ENCODE results near the gene PLEKHJ1. TPM values are rescaled to one million over a fixed set of nuclear protein-coding genes. Genes with fewer than 3 reads are reported as not detected.

PLEKHJ1 gene
- total RNA-seq, 4 donors from 2014 or later, result 156 to 298 (median 227) TPM

DNA sequence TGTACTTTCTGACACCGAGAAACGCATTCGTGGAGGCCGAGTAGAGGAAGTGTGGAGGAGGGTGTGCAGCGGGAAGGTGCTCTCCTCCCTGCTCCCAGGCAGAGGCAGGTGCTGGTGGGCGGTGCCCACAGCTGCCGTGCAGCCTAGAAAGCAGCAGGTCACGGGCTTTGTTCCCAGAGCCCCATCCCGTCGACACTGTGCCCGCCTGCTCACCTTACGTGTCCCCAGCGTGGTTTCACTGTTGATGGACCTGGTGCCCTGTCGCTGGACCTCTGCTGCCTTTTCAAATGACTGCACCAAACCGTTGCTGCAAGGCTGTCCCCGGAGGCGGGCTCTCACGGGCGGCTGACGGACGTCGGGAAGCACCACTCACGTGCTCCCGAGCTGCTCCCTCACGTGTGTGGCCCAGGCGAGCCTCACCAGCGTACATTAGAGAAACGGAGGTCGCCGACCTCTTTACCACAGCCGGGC, 20.8 kb downstream of the PLEKHJ1 start:
- DNase-seq, result no peak
- Histone ChIP-seq H3K36me3 (peaks cover 0 to 87% (median 0%) of the 10 kb centered on the region in 3 donors), H3K9me3 (no peaks in the 10 kb centered on the region), H3K4me3 (peak overlapping the region in 1 of 4 donors; percentile 9), H3K4me1 (peaks cover 0 to 12% (median 1%) of the 10 kb centered on the region in 4 donors), H3K27ac (peak overlapping the region in 1 of 4 donors; percentile 19), H3K27me3 (no peaks in the 10 kb centered on the region)
- TF ChIP-seq CTCF (IDR thresholded peaks at IDR 0.05) (no peak), POLR2A (IDR thresholded peaks at IDR 0.05) (no peak)

- H3K36me3 ChIP-seq, result peaks cover 0 to 87% (median 0%) of the 10 kb centered on the region in 3 donors
- no peaks in the 10 kb centered on the region for H3K27me3 ChIP-seq
- no peak for DNase-seq
- H3K4me3 ChIP-seq, result peak overlapping the region in 1 of 4 donors; percentile 48
- H3K27ac ChIP-seq, result peak overlapping the region; percentile 5 to 97 (median 82)
- no peaks in the 10 kb centered on the region for H3K9me3 ChIP-seq
- peaks cover 0 to 12% (median 1%) of the 10 kb centered on the region in 4 donors for H3K4me1 ChIP-seq
- TF ChIP-seq CTCF (IDR thresholded peaks at IDR 0.05) (no peak), POLR2A (IDR thresholded peaks at IDR 0.05) (no peak)
Observed at GRCh38 chr19:2214251-2214650, 21.9 kb downstream of the PLEKHJ1 start.

DNA sequence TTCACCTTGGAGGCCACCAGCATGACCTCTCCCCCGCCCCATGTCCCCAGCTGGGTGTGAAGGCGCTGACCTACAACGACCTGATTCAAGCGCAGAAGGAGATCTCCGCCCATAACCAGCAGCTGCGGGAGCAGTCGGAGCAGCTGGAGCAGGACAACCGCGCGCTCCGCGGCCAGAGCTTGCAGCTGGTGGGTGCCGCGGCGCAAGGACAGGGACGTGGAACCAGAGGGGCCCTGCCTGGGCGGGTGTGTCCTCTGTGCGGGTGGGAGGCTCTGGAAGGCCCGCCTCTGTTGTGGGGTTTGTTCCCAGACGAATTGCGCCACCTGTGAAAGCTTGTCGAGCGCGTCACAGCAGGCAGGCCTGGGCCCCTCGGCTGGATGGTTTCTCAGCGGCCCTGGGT, 22.3 kb downstream of the PLEKHJ1 start:
- H3K4me1 ChIP-seq, result peaks cover 0 to 15% (median 1%) of the 10 kb centered on the region in 4 donors
- peaks cover 0 to 85% (median 0%) of the 10 kb centered on the region in 3 donors for H3K36me3 ChIP-seq
- H3K9me3 ChIP-seq, result no peaks in the 10 kb centered on the region
- peak overlapping the region in 2 of 4 donors; percentile 20 to 48 for H3K4me3 ChIP-seq
- TF ChIP-seq CTCF (IDR thresholded peaks at IDR 0.05) (no peak), POLR2A (IDR thresholded peaks at IDR 0.05) (no peak)
- H3K27me3 ChIP-seq, result no peaks in the 10 kb centered on the region
- H3K27ac ChIP-seq, result peak overlapping the region; percentile 5 to 97 (median 82)
- DNase-seq, result peak in 1 of 3 donors; percentile 70

- no peaks in the 10 kb centered on the region for H3K9me3 ChIP-seq
- peaks cover 0 to 81% (median 0%) of the 10 kb centered on the region in 3 donors for H3K36me3 ChIP-seq
- TF ChIP-seq CTCF (IDR thresholded peaks at IDR 0.05) (no peak), POLR2A (IDR thresholded peaks at IDR 0.05) (peak; percentile 18 to 60)
- DNase-seq, result peak in 2 of 3 donors; percentile 89 to 90
- peak overlapping the region in 3 of 4 donors; percentile 78 to 97 (median 86) for H3K27ac ChIP-seq
- no peaks in the 10 kb centered on the region for H3K27me3 ChIP-seq
- peaks cover 0 to 22% (median 1%) of the 10 kb centered on the region in 4 donors for H3K4me1 ChIP-seq
- H3K4me3 ChIP-seq, result peak overlapping the region in 2 of 4 donors; percentile 20 to 48
Observed at GRCh38 chr19:2212861-2213711, 23.0 kb downstream of the PLEKHJ1 start.

GRCh38 chr19:2210987-2211740, 25.0 kb downstream of the PLEKHJ1 start:
- TF ChIP-seq POLR2A (IDR thresholded peaks at IDR 0.05) (no peak), CTCF (IDR thresholded peaks at IDR 0.05) (no peak)
- H3K27me3 ChIP-seq, result no peaks in the 10 kb centered on the region
- peaks cover 0 to 76% (median 0%) of the 10 kb centered on the region in 3 donors for H3K36me3 ChIP-seq
- peaks cover 0 to 25% (median 1%) of the 10 kb centered on the region in 4 donors for H3K4me1 ChIP-seq
- no peak for DNase-seq
- H3K4me3 ChIP-seq, result no peak overlapping the region
- peak overlapping the region in 1 of 4 donors; percentile 97 for H3K27ac ChIP-seq
- H3K9me3 ChIP-seq, result no peaks in the 10 kb centered on the region
